HG03521 (cell line): ENCODE measurements around the gene MBNL1.
A peak's percentile ranks its signal among the peaks of the same experiment; 100 is the strongest.

Experiments used
- ATAC-seq: cut with Tn5 transposase; IDR thresholded peaks from one replicate; pipeline ENCODE4 v1.9.1; 2021; ENCODE audit warnings: mild to moderate bottlenecking, moderate library complexity; ENCODE audit not compliant: unreplicated experiment

The MBNL1 gene

GRCh38 chr3:152469248-152470025, 200.7 kb downstream of the MBNL1 start:
- ATAC-seq = no peak

DNA sequence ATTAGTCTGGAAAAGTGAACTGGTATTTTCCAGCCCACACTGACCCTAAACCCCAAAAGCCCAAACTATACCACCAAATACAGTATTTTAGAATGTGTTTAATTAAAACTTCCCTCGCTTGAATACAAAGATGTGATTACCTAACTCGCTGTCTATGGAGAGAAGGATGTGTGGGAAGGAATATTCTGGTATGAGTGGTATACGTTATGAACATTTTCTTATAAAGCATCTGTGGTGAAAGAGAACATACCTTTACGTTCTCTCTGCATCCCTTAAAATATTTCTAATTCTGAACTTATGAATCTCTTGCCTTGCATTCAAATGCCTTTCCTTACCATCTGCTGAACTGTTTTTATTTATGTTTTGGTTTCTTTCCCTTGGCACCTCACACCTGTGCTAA, 201.4 kb downstream of the MBNL1 start:
- ATAC-seq = no peak

GRCh38 chr3:152470893-152471292, 202.2 kb downstream of the MBNL1 start:
- ATAC-seq = no peak

- peak; percentile 65 for ATAC-seq
Measured at GRCh38 chr3:152471814-152472671, 203.3 kb downstream of the MBNL1 start.

GRCh38 chr3:152472672-152472954, 203.9 kb downstream of the MBNL1 start:
- no peak for ATAC-seq

DNA sequence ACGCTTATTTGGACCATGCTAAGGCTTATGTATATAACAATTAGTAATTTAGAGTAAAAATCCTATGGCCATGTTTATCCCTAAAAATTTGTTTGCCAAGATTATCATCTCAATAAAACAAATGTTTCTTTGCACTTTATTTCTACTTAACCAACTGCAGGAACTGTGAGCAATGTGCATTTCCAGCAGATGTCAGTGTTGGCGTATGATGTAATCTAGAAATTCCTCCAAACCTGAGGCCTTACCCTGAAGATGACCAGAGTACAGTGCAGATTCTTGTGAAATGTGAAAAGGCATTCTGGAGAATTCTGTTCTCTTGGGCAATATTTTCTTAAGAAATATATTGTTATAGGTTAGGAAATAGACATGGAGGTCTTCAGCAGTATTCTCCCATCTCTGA, 205.9 kb downstream of the MBNL1 start:
- ATAC-seq = peak; percentile 64

DNA sequence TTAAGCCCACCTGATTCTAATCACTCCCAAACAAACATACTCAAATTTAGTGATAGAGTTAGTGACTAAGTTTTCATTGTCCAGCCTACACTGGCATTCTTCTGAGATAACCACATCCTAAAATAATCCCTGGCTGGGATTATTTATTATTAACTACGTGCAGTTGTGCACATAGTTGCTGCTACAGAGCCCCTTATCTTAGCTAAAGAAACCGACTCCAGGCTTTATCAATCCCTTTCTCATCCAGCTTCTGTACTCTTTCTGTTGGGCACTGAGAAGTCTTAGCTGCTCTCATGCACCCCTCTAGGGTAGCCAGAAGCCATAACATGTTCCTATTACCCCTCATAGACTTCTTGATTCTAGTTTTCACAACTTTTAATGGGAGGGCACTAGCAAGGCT, 208.7 kb downstream of the MBNL1 start:
- ATAC-seq = no peak

DNA sequence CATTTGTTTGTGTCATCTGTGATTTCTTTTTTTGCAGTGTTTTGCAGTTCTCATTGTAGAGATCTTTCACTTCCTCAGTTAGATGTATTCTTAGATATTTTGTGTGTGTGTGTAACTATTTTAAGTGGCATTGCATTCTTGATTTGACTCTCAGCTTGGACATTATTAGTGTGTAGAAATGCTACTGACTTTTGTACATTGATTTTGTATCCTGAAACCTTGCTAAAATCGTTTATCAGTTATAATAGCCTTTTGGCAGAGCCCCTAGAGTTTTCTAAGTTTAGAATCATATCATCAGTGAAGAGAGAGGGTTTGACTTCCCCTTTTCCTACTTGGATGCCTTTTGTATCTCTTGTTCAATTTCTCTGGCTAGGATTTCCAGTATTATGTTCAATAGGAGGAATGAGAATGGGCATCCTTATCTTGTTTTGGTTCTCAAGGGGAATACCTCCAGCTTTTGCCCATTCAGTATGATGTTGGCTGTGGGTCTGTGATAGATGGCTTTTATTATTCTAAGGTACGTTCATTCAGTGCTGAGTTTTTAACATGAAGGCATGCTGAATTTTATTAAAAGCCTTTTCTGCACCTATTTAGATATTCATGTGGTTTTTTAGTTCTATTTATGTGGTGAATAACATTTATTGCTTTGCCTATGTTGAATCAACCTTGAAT, 211.7 kb downstream of the MBNL1 start:
- peak; percentile 71 for ATAC-seq

DNA sequence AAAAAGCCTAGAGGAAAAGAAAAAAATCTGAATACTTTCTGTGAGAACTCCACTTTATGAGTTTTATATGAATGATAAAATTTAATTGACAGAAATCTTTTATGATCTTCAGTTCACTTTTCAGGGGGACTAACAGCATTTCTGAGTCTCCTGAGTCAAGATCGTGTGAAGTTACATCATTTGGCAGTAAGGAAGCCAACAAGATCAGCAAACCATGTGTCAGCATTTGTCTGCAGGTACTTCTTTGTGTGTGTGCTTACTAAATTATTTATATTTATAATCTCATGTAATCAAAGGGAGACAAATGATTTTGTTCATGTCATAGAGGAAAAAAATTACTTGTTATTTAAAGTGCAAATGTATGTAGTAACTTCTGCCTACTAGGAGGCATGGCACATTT, 217.6 kb downstream of the MBNL1 start:
- ATAC-seq = no peak

DNA sequence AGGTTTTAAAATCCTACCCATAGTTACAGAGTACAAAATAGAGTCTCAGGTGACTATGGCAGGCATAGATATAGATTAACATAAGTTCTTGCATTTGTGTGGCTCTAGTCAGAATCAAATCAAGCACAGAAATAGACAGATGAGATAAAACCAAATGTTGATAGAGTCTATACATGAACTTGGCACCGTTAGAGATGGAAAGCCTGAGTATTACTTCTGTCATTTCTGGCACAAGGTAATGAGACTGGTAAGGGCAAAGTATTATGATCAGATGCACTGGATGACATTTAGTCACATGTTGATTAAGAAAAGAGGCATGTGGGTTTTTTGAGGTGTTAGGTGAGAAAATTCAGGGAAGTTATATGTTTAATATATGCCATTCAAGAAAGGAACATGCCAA, 219.7 kb downstream of the MBNL1 start:
- no peak for ATAC-seq

DNA sequence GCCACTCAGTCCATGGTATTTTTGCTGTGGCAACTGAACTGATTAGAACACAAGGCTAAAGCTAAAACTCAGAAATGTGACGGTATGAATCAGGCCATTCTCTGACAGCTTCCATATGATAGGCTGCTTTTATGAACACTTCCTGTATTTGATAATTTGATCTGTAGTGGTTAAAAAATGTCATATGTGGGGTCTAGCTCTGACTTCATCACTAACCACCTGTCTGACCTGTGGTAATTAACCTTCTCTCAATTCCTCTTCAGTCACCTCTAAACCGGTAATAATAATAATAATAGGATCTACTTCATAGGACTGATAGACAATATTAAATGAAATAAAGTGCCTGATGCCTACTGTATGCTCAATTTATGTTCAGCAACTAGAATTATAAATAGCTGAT, 223.2 kb downstream of the MBNL1 start:
- ATAC-seq = peak; percentile 70

DNA sequence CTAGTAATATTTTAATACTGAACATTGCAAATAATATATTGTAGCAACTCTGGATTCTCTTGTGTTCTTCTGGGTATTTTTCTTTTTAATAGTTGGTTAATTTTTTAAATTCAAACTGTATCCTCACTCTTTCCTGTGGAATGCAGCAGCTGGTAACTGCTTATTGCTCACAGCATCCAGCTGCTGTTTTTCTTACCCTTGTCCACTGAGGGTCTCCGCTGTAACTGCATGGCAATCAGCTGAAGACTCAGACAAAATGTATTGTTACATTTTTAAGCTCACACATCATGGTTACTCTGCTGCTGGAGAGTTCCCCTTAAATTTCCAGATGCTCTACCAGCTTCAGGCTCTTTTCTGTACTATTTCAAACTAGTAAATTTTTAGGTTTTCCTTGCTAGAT, 227.6 kb downstream of the MBNL1 start:
- no peak for ATAC-seq

DNA sequence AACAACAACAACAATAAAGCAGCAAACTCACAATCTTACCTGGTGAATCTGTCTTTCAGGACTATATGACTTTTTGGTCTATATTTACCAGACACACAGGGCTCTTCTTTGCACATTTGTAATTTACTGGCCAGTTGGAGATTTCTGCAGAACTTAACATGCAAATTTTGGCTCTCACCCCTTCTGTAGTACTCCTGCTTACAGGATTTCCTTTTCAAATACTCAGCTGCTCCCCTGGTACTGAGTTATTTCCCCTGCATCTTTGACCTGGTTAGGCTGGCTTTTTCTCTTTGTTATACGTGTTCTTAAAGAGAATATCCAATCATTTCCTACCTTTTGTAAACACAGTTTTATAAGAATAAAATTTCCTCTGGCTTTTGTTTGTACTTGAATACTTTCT, 228.0 kb downstream of the MBNL1 start:
- no peak for ATAC-seq

DNA sequence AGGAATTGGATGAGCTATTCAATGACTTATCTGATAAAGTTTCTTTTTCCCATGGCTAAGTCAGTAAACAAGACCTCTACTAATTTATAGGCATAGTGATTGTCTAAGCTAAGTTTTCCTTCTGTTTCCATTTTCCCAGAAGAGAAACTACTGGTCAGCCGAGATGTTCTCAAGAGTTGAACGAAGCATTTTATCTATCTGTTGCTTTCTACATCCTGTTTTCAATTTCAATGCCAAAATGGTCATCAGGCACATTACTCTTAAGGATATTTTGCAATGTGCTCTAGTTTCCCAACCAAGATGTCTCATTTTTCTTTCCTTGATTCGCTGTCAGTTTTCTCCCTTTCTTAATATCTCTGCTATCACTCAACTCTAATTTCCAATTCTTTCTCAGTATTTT, 228.7 kb downstream of the MBNL1 start:
- no peak for ATAC-seq

GRCh38 chr3:152497890-152498289, 229.2 kb downstream of the MBNL1 start:
- no peak for ATAC-seq

GRCh38 chr3:152499791-152500385, 231.2 kb downstream of the MBNL1 start:
- ATAC-seq = no peak

- ATAC-seq = peak; percentile 98
Measured at GRCh38 chr3:152505926-152506325, 237.2 kb downstream of the MBNL1 start.

- ATAC-seq = no peak
Measured at GRCh38 chr3:152508705-152509104, 240.0 kb downstream of the MBNL1 start.

- peak; percentile 75 for ATAC-seq
Measured at GRCh38 chr3:152511904-152512303, 243.2 kb downstream of the MBNL1 start.

DNA sequence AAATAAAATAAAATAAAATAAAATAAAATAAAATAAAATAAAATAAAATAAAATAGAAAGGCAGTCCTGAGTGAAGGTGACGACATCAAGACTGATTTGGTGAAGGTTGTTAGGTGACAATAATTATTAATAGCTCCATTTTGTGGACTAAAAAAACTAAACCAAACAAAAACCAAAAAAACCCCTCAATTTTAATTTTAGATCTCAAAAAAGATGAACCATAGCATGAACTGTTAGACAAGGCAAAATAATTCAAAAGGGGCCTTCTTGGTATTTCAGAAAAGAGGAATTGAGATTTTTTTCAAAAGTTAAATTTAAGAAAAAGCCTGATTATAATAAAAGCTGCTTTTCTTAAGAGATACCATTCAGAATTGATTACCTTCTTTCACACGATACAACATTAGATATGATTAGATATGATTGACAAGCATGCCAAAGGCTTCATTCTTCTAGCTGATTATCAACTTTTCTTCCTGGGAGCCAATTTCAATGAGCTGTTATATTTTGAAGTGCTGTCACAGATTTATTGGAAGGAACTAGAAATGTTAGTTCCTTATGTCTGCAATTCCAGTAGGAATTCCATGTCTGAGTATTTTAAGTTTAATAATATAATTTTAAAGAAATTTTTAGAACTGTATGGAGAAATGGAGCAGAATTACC, 244.7 kb downstream of the MBNL1 start:
- ATAC-seq = no peak
